ENCODE results near the gene TOMM40L. TPM values are rescaled to one million over a fixed set of nuclear protein-coding genes. Genes with fewer than 3 reads are reported as not detected.

Gene TOMM40L
- total RNA-seq, 2 experiments from 2014 or later: 11.0 to 20.1 TPM

DNA sequence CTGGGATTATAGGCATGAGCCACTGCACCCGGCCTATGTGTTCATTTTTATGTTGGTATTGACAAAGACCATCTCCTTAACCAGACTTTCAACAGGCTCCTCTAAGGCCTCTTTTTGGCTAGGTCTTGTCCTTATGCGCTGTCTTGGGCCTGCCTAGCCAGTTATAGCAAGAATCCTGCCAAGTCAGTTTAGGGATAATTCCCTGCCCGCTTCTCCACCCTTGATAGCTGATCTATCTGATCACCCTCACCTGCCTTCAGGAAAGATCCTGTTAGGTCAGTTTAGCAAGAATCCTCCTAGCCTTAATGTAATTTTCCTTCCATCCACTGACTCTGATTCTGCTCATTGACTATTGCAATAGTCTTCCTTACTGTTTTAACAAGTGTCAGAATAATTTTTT is 46.2 kb upstream of the TOMM40L start:
- POLR2A ChIA-PET: interaction anchor here (0.7 kb wide), 1 partner anchor 44 kb away, joined by 4 read pairs; no protein-coding TSS in a partner anchor
- Histone ChIP-seq H2AFZ (ENCODE audit: low read length) (no peak overlapping the region), H3K79me2 (ENCODE audit: insufficient read depth, low read depth, low read length) (peaks cover 9% of the 10 kb centered on the region; the same call in 1 of the 2 replicates), H3K36me3 (ENCODE audit: insufficient read depth, low read length) (peaks cover 11% of the 10 kb centered on the region), H3K9me3 (ENCODE audit: low read length) (no peaks in the 10 kb centered on the region), H4K20me1 (ENCODE audit: insufficient read depth, low read length) (no peaks in the 10 kb centered on the region), H3K27ac (ENCODE audit: low read depth, low read length, poor library complexity, severe bottlenecking) (no peak overlapping the region), H3K4me2 (ENCODE audit: low read length) (no peak overlapping the region), H3K9me2 (ENCODE audit: insufficient read depth, low read length) (no peaks in the 10 kb centered on the region), H3K4me3 (ENCODE audit: low read depth, low read length, poor library complexity, severe bottlenecking) (no peak overlapping the region), H3K4me1 (ENCODE audit: insufficient read depth, low read length, poor library complexity, severe bottlenecking) (peaks cover 57% of the 10 kb centered on the region)
- intact Hi-C loops (cut with micrococcal nuclease; ENCODE audit: unreplicated experiment): no loop called here
- no TSS peak for BruUV-seq (replicated peaks)
- CTCF ChIA-PET (ENCODE audit: unreplicated experiment): no interaction called here
- no peak for DNase-seq (ENCODE audit: low spot score)
- TF ChIP-seq, protein P1, sequence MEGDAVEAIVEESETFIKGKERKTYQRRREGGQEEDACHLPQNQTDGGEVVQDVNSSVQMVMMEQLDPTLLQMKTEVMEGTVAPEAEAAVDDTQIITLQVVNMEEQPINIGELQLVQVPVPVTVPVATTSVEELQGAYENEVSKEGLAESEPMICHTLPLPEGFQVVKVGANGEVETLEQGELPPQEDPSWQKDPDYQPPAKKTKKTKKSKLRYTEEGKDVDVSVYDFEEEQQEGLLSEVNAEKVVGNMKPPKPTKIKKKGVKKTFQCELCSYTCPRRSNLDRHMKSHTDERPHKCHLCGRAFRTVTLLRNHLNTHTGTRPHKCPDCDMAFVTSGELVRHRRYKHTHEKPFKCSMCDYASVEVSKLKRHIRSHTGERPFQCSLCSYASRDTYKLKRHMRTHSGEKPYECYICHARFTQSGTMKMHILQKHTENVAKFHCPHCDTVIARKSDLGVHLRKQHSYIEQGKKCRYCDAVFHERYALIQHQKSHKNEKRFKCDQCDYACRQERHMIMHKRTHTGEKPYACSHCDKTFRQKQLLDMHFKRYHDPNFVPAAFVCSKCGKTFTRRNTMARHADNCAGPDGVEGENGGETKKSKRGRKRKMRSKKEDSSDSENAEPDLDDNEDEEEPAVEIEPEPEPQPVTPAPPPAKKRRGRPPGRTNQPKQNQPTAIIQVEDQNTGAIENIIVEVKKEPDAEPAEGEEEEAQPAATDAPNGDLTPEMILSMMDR (conservative IDR thresholded peaks at IDR 0.05; ENCODE audit: low read length): no peak
- TF ChIP-seq EZH2phosphoT487 (IDR thresholded peaks at IDR 0.05; ENCODE audit: borderline replicate concordance, low read depth, low read length): no peak

DNA sequence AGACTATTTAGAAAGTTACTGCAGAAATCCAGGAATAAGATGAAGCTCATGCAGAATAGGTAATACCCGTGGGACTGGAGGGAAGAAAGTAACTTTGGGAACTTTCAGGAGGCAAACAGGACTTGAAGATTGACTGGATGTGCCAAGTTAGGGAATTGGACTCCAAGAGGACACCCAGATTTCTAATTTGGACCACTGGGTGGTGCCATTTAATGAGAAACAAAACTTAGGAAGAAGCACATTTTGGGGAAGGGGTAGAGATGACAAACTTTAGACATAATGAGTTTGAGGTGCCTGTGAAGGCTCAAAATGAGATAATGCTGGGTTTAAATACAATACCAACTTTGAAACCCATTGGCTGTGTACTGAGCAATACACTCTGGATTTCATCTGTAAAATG is 45.2 kb upstream of the TOMM40L start:
- Histone ChIP-seq H2AFZ (ENCODE audit: low read length) (no peak overlapping the region), H4K20me1 (ENCODE audit: insufficient read depth, low read length) (no peaks in the 10 kb centered on the region), H3K4me2 (ENCODE audit: low read length) (no peak overlapping the region), H3K36me3 (ENCODE audit: insufficient read depth, low read length) (peaks cover 1% of the 10 kb centered on the region; the same call in 1 of the 2 replicates), H3K4me3 (ENCODE audit: low read depth, low read length, poor library complexity, severe bottlenecking) (no peak overlapping the region), H3K9me3 (ENCODE audit: low read length) (no peaks in the 10 kb centered on the region), H3K9me2 (ENCODE audit: insufficient read depth, low read length) (no peaks in the 10 kb centered on the region), H3K79me2 (ENCODE audit: insufficient read depth, low read depth, low read length) (peaks cover 9% of the 10 kb centered on the region; the same call in 1 of the 2 replicates), H3K4me1 (ENCODE audit: insufficient read depth, low read length, poor library complexity, severe bottlenecking) (peaks cover 58% of the 10 kb centered on the region), H3K27ac (ENCODE audit: low read depth, low read length, poor library complexity, severe bottlenecking) (no peak overlapping the region)
- ChIA-PET POLR2A (interaction anchor here (2.1 to 2.7 kb wide), 2 partner anchors 15 to 45 kb away, joined by 7 read pairs; partner anchors contain the start of genes PPOX and TOMM40L), CTCF (ENCODE audit: unreplicated experiment) (interaction anchor here (1.0 kb wide), 1 partner anchor 15 kb away, joined by 3 read pairs; the partner anchor contains the start of gene PPOX)
- TF ChIP-seq, protein P1 (conservative IDR thresholded peaks at IDR 0.05; ENCODE audit: low read length): peak; percentile 79
- no peak for TF ChIP-seq EZH2phosphoT487 (IDR thresholded peaks at IDR 0.05; ENCODE audit: borderline replicate concordance, low read depth, low read length)
- no TSS peak for BruUV-seq (replicated peaks)
- intact Hi-C loops (cut with micrococcal nuclease; ENCODE audit: unreplicated experiment): no loop called here
- peak; percentile 41 for DNase-seq (ENCODE audit: low spot score)

DNA sequence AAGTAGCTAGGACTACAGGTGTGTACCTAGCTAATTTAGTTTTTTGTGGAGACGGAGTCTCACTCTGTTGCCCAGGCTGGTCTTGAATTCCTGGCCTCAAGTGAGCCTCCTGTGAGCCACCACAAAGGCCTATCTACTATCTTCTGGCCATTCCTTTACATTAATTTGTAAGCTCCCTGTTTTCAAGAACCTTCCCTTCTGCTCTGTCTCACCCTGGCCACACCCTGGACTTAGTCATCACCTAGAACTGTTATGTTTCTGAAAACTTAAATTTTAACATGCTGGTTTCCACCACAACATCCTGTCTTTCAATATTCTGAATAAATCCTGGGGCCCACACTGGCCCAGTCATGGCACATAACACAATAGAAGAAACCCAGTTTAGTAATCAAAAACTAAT is 43.6 kb upstream of the TOMM40L start:
- ChIA-PET POLR2A (interaction anchor here (0.6 to 2.7 kb wide), 6 partner anchors 9 to 556 kb away, joined by 3 to 7 read pairs (median 4); partner anchors contain the start of genes PPOX and TOMM40L), CTCF (ENCODE audit: unreplicated experiment) (interaction anchor here (1.0 to 1.2 kb wide), 3 partner anchors 9 to 43 kb away, joined by 4 to 5 read pairs (median 4); partner anchors contain the start of gene NDUFS2)
- intact Hi-C loops (cut with micrococcal nuclease; ENCODE audit: unreplicated experiment): no loop called here
- no TSS peak for BruUV-seq (replicated peaks)
- Histone ChIP-seq H3K4me1 (ENCODE audit: insufficient read depth, low read length, poor library complexity, severe bottlenecking) (peaks cover 64% of the 10 kb centered on the region), H3K9me3 (ENCODE audit: low read length) (no peaks in the 10 kb centered on the region), H3K4me2 (ENCODE audit: low read length) (peak overlapping the region; percentile 3; the same call in 1 of the 2 replicates), H3K36me3 (ENCODE audit: insufficient read depth, low read length) (no peaks in the 10 kb centered on the region), H2AFZ (ENCODE audit: low read length) (no peak overlapping the region; the same call in 1 of the 2 replicates), H3K9me2 (ENCODE audit: insufficient read depth, low read length) (no peaks in the 10 kb centered on the region), H3K4me3 (ENCODE audit: low read depth, low read length, poor library complexity, severe bottlenecking) (no peak overlapping the region), H3K79me2 (ENCODE audit: insufficient read depth, low read depth, low read length) (no peaks in the 10 kb centered on the region), H4K20me1 (ENCODE audit: insufficient read depth, low read length) (no peaks in the 10 kb centered on the region), H3K27ac (ENCODE audit: low read depth, low read length, poor library complexity, severe bottlenecking) (no peak overlapping the region)
- TF ChIP-seq, protein P1 (conservative IDR thresholded peaks at IDR 0.05; ENCODE audit: low read length): no peak
- no peak for TF ChIP-seq EZH2phosphoT487 (IDR thresholded peaks at IDR 0.05; ENCODE audit: borderline replicate concordance, low read depth, low read length)
- no peak for DNase-seq (ENCODE audit: low spot score)
